H1 (cell line): ENCODE measurements around the gene CELF2. TPM values are rescaled to one million over a fixed set of nuclear protein-coding genes. Genes with fewer than 3 reads are reported as not detected.

Experiments used
- CTCF ChIA-PET: fragments of 300-600 bp; sonication (Branson Sonifier 250); formaldehyde crosslinking; loops from one replicate; lab custom pipeline; 2021; ENCODE audit not compliant: partially characterized antibody; lab: Charles Lee
- POLR2A ChIA-PET: fragments of 300-600 bp; sonication (Branson Sonifier 250); formaldehyde crosslinking; loops from one replicate; lab custom pipeline; 2021; ENCODE audit warnings: inconsistent platforms; ENCODE audit not compliant: partially characterized antibody; lab: Charles Lee
- DNase-seq, 2 experiments: peaks; one replicate each; pipeline versions ENCODE4 v3.0.0 to v3.0.0-alpha.2; 2010 to 2022; ENCODE audit warnings: low spot score in 2 of 2, low read depth in 1 of 2, mixed read lengths in 1 of 2
- FAIRE-seq: peaks from 2 replicates; lab custom pipeline; 2011; peaks lifted over from hg19 to GRCh38; lab: Jason Lieb, UNC
- H2AFZ ChIP-seq: 2 replicates; pipeline ENCODE4 v1.8.1; 2012; ENCODE audit warnings: low read length, inconsistent platforms
- H2AK5ac ChIP-seq: 2 replicates; pipeline ENCODE4 v1.6.1; 2013; ENCODE audit warnings: low read depth, low read length
- H2BK120ac ChIP-seq: replicated peaks from 2 replicates; pipeline ENCODE3; 2013; ENCODE audit warnings: low read depth, low read length, inconsistent platforms
- H2BK12ac ChIP-seq: 2 replicates; pipeline ENCODE4 v1.6.1; 2013; ENCODE audit warnings: low read depth, low read length
- H2BK15ac ChIP-seq: 2 replicates; pipeline ENCODE4 v1.6.1; 2013; ENCODE audit warnings: low read length
- H2BK20ac ChIP-seq: 2 replicates; pipeline ENCODE4 v1.6.1; 2013; ENCODE audit warnings: low read length
- H2BK5ac ChIP-seq: 2 replicates; pipeline ENCODE4 v1.6.1; 2013; ENCODE audit warnings: low read depth, low read length
- H3K14ac ChIP-seq: 2 replicates; pipeline ENCODE4 v1.6.1; 2013; ENCODE audit warnings: inconsistent platforms; ENCODE audit not compliant: insufficient read length
- H3K18ac ChIP-seq: 2 replicates; pipeline ENCODE4 v1.6.1; 2013; ENCODE audit warnings: low read length; ENCODE audit errors: extremely low read depth
- H3K23ac ChIP-seq: 2 replicates; pipeline ENCODE4 v1.6.1; 2013; ENCODE audit warnings: inconsistent platforms; ENCODE audit not compliant: insufficient read length
- H3K23me2 ChIP-seq: 2 replicates; pipeline ENCODE4 v1.6.1; 2013; ENCODE audit warnings: low read depth, low read length
- H3K27ac ChIP-seq: 2 replicates; pipeline ENCODE4 v1.6.1; 2011; ENCODE audit warnings: low read depth, low read length, inconsistent platforms
- H3K27me3 ChIP-seq, 4 experiments: replicated peaks in 1 of 4; 1 replicate in 1 of 4; 2 replicates in 3 of 4; pipeline versions ENCODE4 v1.6.1 to v1.8.1; 2011 to 2013; ENCODE audit warnings: low read length in 3 of 4, mild to moderate bottlenecking in 3 of 4, inconsistent platforms in 2 of 4, mixed read lengths in 2 of 4, moderate library complexity in 1 of 4; ENCODE audit not compliant: control insufficient read depth in 3 of 4, insufficient read depth in 3 of 4; ENCODE audit errors: extremely low read depth in 1 of 4
- H3K36me3 ChIP-seq, 4 experiments: 2 replicates each; pipeline versions ENCODE4 v1.6.1 to v1.8.1; 2011 to 2013; ENCODE audit warnings: mild to moderate bottlenecking in 4 of 4, low read length in 3 of 4, moderate library complexity in 2 of 4, control low read depth in 1 of 4, inconsistent platforms in 1 of 4; ENCODE audit not compliant: insufficient read depth in 4 of 4, control insufficient read depth in 2 of 4
- H3K4ac ChIP-seq: replicated peaks from 2 replicates; pipeline ENCODE3; 2013; ENCODE audit warnings: low read length, low read depth, mixed read lengths, inconsistent platforms; ENCODE audit not compliant: insufficient read length
- H3K4me1 ChIP-seq, 4 experiments: replicated peaks in 1 of 4; 1 replicate in 1 of 4; 2 replicates in 3 of 4; pipeline versions ENCODE4 v1.6.1 to v1.8.1; 2011 to 2013; ENCODE audit warnings: low read length in 3 of 4, inconsistent platforms in 2 of 4, mixed read lengths in 1 of 4; ENCODE audit not compliant: insufficient read depth in 4 of 4, control insufficient read depth in 3 of 4
- H3K4me2 ChIP-seq, 2 experiments: 2 replicates each; pipeline versions ENCODE4 v1.6.1 to v1.8.1; 2011 to 2013; ENCODE audit warnings: low read depth in 2 of 2, low read length in 2 of 2, control low read depth in 1 of 2, inconsistent platforms in 1 of 2, mild to moderate bottlenecking in 1 of 2; ENCODE audit not compliant: insufficient read depth in 1 of 2
- H3K4me3 ChIP-seq, 4 experiments: fragments of 200-600, 300-600 bp in 1 of 4; sonication (generic), shearing (Covaris generic), sonication (Bioruptor Twin) in 1 of 4; 2 replicates each; pipeline versions ENCODE4 v1.5.1 to v1.8.1; 2011 to 2016; ENCODE audit warnings: low read length in 4 of 4, low read depth in 3 of 4, control low read depth in 2 of 4, inconsistent platforms in 2 of 4, mild to moderate bottlenecking in 2 of 4, mixed read lengths in 1 of 4, moderate library complexity in 1 of 4; ENCODE audit not compliant: insufficient read depth in 2 of 4; ENCODE audit errors: extremely low read depth in 1 of 4
- H3K56ac ChIP-seq: replicated peaks from 2 replicates; pipeline ENCODE3; 2013; ENCODE audit warnings: low read depth, mild to moderate bottlenecking, mixed read lengths, low read length, inconsistent platforms; ENCODE audit not compliant: insufficient read length
- H3K79me1 ChIP-seq: 2 replicates; pipeline ENCODE4 v1.6.1; 2013; ENCODE audit warnings: low read depth, low read length, control low read depth
- H3K79me2 ChIP-seq, 2 experiments: 2 replicates each; pipeline versions ENCODE4 v1.6.1 to v1.8.1; 2012 to 2013; ENCODE audit warnings: low read length in 2 of 2, mild to moderate bottlenecking in 2 of 2, inconsistent platforms in 1 of 2; ENCODE audit not compliant: insufficient read depth in 2 of 2, control insufficient read depth in 1 of 2
- H3K9ac ChIP-seq, 4 experiments: replicated peaks in 1 of 4; 1 replicate in 1 of 4; 2 replicates in 3 of 4; pipeline versions ENCODE4 v1.6.1 to v1.8.1; 2011 to 2013; ENCODE audit warnings: low read depth in 3 of 4, low read length in 3 of 4, control low read depth in 2 of 4, mild to moderate bottlenecking in 2 of 4, moderate library complexity in 2 of 4, inconsistent platforms in 1 of 4; ENCODE audit errors: extremely low read depth in 1 of 4
- H3K9me3 ChIP-seq, 2 experiments: 2 replicates each; pipeline versions ENCODE4 v1.6.1 to v1.8.1; 2012 to 2013; ENCODE audit warnings: mild to moderate bottlenecking in 2 of 2, moderate library complexity in 2 of 2, control low read depth in 1 of 2, inconsistent platforms in 1 of 2, low read depth in 1 of 2, low read length in 1 of 2, mixed read lengths in 1 of 2; ENCODE audit not compliant: insufficient read depth in 2 of 2
- H4K20me1 ChIP-seq, 2 experiments: replicated peaks in 1 of 2; 2 replicates each; pipeline versions ENCODE3 to v1.8.1; 2011 to 2013; ENCODE audit warnings: inconsistent platforms in 2 of 2, low read length in 2 of 2, mild to moderate bottlenecking in 1 of 2; ENCODE audit not compliant: insufficient read depth in 2 of 2, control insufficient read depth in 1 of 2
- H4K5ac ChIP-seq: 2 replicates; pipeline ENCODE4 v1.6.1; 2013; ENCODE audit warnings: low read length, low read depth, mixed read lengths, inconsistent platforms; ENCODE audit not compliant: insufficient read length
- H4K8ac ChIP-seq: 2 replicates; pipeline ENCODE4 v1.8.0; 2013; ENCODE audit warnings: mild to moderate bottlenecking, moderate library complexity, low read length, inconsistent platforms; ENCODE audit not compliant: insufficient read depth; ENCODE audit errors: extremely low read depth
- H4K91ac ChIP-seq: replicated peaks from 2 replicates; pipeline ENCODE3; 2013; ENCODE audit warnings: low read length, mixed read lengths, inconsistent platforms; ENCODE audit not compliant: insufficient read length
- BACH1 ChIP-seq: IDR thresholded peaks from 2 replicates; pipeline ENCODE4 v1.6.1; 2012; ENCODE audit warnings: low read length, improper control_type of control experiment
- CEBPB ChIP-seq: IDR thresholded peaks from 2 replicates; pipeline ENCODE4 v1.6.1; 2012; ENCODE audit warnings: low read depth, low read length
- CTBP2 ChIP-seq: IDR thresholded peaks from 2 replicates; pipeline ENCODE4 v1.7.0; 2011; ENCODE audit warnings: borderline replicate concordance, mild to moderate bottlenecking, moderate library complexity, mixed read lengths, low read length; ENCODE audit not compliant: insufficient read depth, insufficient read length
- JUN ChIP-seq: IDR thresholded peaks from 2 replicates; pipeline ENCODE4 v1.6.1; 2011; ENCODE audit warnings: low read depth, mild to moderate bottlenecking, improper control_type of control experiment, low read length
- KDM1A ChIP-seq: fragments of 200-600, 300-600 bp; sonication (generic); IDR thresholded peaks from 2 replicates; pipeline ENCODE4 v1.7.1; 2016; ENCODE audit warnings: mild to moderate bottlenecking, low read length, borderline replicate concordance
- NANOG ChIP-seq: IDR thresholded peaks from 2 replicates; pipeline ENCODE4 v1.6.1; 2011; ENCODE audit warnings: low read length, low read depth, mild to moderate bottlenecking, inconsistent platforms; ENCODE audit not compliant: insufficient read depth, poor library complexity, severe bottlenecking
- POLR2A ChIP-seq, 2 experiments: IDR thresholded peaks; 1 replicate in 1 of 2; 2 replicates in 1 of 2; pipeline ENCODE4 v1.6.1; 2011; ENCODE audit warnings: low read depth in 2 of 2, low read length in 2 of 2, mild to moderate bottlenecking in 2 of 2; ENCODE audit errors: control extremely low read depth in 1 of 2
- TAF1 ChIP-seq: IDR thresholded peaks from 2 replicates; pipeline ENCODE4 v1.6.1; 2011; ENCODE audit warnings: mild to moderate bottlenecking, low read depth, low read length
- WGBS, 2 experiments: shearing (Covaris generic) in 1 of 2; methylation state at CpG; one replicate each; pipeline versions ENCODE4 v1.1.6 to v1.1.7; 2013 to 2015; ENCODE audit warnings: low lambda C conversion rate in 2 of 2, mixed read lengths in 2 of 2, inconsistent platforms in 1 of 2, low coverage in 1 of 2, missing lambda C conversion rate in 1 of 2; ENCODE audit not compliant: insufficient replicate concordance in 2 of 2, insufficient coverage in 1 of 2, insufficient read length in 1 of 2; ENCODE audit errors: extremely low coverage in 1 of 2, missing lambda C conversion rate in 1 of 2; 5-methylcytosine and 5-hydroxymethylcytosine counted together
- polyA plus RNA-seq, 7 experiments: library from polyadenylated mRNA; depleted of rRNA in 3 of 7; stranded (reverse) in 5 of 7; unstranded in 2 of 7; fragments of >200 nt in 5 of 7; fragments of 200-250 nt in 2 of 7; gene quantifications; 1 replicate in 5 of 7; 2 replicates in 1 of 7; 4 replicates in 1 of 7; pipeline versions ENCODE4 v1.2.1 to v1.2.3, GENCODE V29; 2011 to 2013; ENCODE audit warnings: missing spikeins in 2 of 7, mixed read lengths in 2 of 7
- total RNA-seq: library from RNA; stranded (reverse); fragmentation: NEBNext Ultra II Directional; extraction: Animal tissue kit (Norgen Biotek cat#: 25700); gene quantifications from 2 replicates; pipeline ENCODE4 v1.2.1, GENCODE V29; 2021

The CELF2 gene
- total and polyA plus RNA-seq, 2 of the 8 experiments (the other 6 are each of a cell fraction or from before 2014, with no cell fraction given): 18.3 to 22.7 TPM

GRCh38 chr10:11197266-11197712, 179.6 kb downstream of the CELF2 start:
- H3K4me3 ChIP-seq: peak overlapping the region in 1 of 4 experiments; percentile 27; a peak in 1 of 8 replicates
- H3K27ac ChIP-seq: peak overlapping the region; percentile 57
- H4K91ac ChIP-seq: no peak overlapping the region
- WGBS, 2 experiments: 44% methylated on average over 7 of the region's 7 CpGs; no CpG with 5 or more reads in 1 of the 2 experiments
- H3K23ac ChIP-seq: no peak overlapping the region
- no peak overlapping the region for H3K14ac ChIP-seq
- peak overlapping the region; percentile 75; the same call in 1 of the 2 replicates for H2BK12ac ChIP-seq
- no peaks in the 10 kb centered on the region for H3K23me2 ChIP-seq
- H3K4ac ChIP-seq: no peak overlapping the region
- H3K36me3 ChIP-seq: peaks cover 0 to 2% (median 0%) of the 10 kb centered on the region in 4 experiments; a peak in 1 of 8 replicates
- H2BK5ac ChIP-seq: peak overlapping the region; percentile 45; the same call in 1 of the 2 replicates
- no peak overlapping the region for H2BK120ac ChIP-seq
- FAIRE-seq (peak; percentile 19), DNase-seq (no peak)
- no peak overlapping the region for H4K8ac ChIP-seq
- no peak overlapping the region; the same call in 1 of the 2 replicates for H3K18ac ChIP-seq
- CTCF ChIA-PET: interaction anchor here (1.7 kb wide), 1 partner anchor 72 kb away, joined by 5 read pairs; no protein-coding TSS in a partner anchor
- H2BK20ac ChIP-seq: no peak overlapping the region
- H3K27me3 ChIP-seq: no peaks in the 10 kb centered on the region
- H4K20me1 ChIP-seq: no peaks in the 10 kb centered on the region
- H2BK15ac ChIP-seq: no peak overlapping the region
- H3K9me3 ChIP-seq: no peaks in the 10 kb centered on the region
- H3K79me2 ChIP-seq: no peaks in the 10 kb centered on the region
- no peaks in the 10 kb centered on the region for H3K79me1 ChIP-seq
- H4K5ac ChIP-seq: no peak overlapping the region
- H3K56ac ChIP-seq: no peak overlapping the region
- POLR2A ChIA-PET: interaction anchor here (0.6 kb wide), 1 partner anchor 10 kb away, joined by 3 read pairs; no protein-coding TSS in a partner anchor
- H2AK5ac ChIP-seq: no peak overlapping the region
- no peak overlapping the region for H2AFZ ChIP-seq
- TF ChIP-seq POLR2A (IDR thresholded peaks at IDR 0.05; ENCODE audit: control extremely low read depth in 1 of 2, low read depth in 2 of 2, low read length in 2 of 2): 0 out of 3 replicates have a peak, but pooled peaks of 1 of the 2 experiments have one; percentile 31
- TF ChIP-seq JUN: no peak
- TF ChIP-seq CEBPB: 0 out of 2 replicates have a peak, but pooled peaks have one; percentile 45
- TF ChIP-seq BACH1: no peak
- TF ChIP-seq CTBP2: no peak
- TF ChIP-seq TAF1: peak; percentile 58; the same call in 1 of the 2 replicates
- TF ChIP-seq KDM1A: no peak
- TF ChIP-seq NANOG: no peak
- H3K4me2 ChIP-seq: peak overlapping the region; percentile 57 to 63
- peaks cover under 1 to 13% (median 10%) of the 10 kb centered on the region in 4 experiments for H3K4me1 ChIP-seq
- H3K9ac ChIP-seq: peak overlapping the region in 1 of 4 experiments; percentile 10; a peak in 1 of 7 replicates
